ENCODE data around the gene NTM. TPM values are rescaled to one million over a fixed set of nuclear protein-coding genes. Genes with fewer than 3 reads are reported as not detected.

NTM gene
- total RNA-seq, 1 experiment from 2014 or later: 8.6 TPM

- Histone ChIP-seq H3K9me3 (ENCODE audit: low read depth, low read length, poor library complexity, severe bottlenecking) (peaks cover 11% of the 10 kb centered on the region), H3K36me3 (ENCODE audit: insufficient read depth, low read length, poor library complexity, severe bottlenecking) (no peaks in the 10 kb centered on the region), H3K4me3 (ENCODE audit: low read depth, low read length, poor library complexity, severe bottlenecking) (no peak overlapping the region), H3K27me3 (replicated peaks; ENCODE audit: insufficient read depth, low read depth, low read length, poor library complexity) (peaks cover 55% of the 10 kb centered on the region), H3K27ac (ENCODE audit: low read depth, low read length, poor library complexity, severe bottlenecking) (no peak overlapping the region), H3K4me1 (ENCODE audit: insufficient read depth, low read length, poor library complexity, severe bottlenecking) (no peaks in the 10 kb centered on the region)
- no TSS peak for BruUV-seq (replicated peaks)
- intact Hi-C loops (cut with micrococcal nuclease; ENCODE audit: unreplicated experiment): no loop called here
- no peak for DNase-seq (ENCODE audit: low spot score)
- POLR2A ChIA-PET (ENCODE audit: low non-redundant PET): no interaction called here
- TF ChIP-seq EZH2 (IDR thresholded peaks at IDR 0.05; ENCODE audit: borderline replicate concordance, low read depth, low read length, poor library complexity, severe bottlenecking) (no peak), CTCF (conservative IDR thresholded peaks at IDR 0.05; ENCODE audit: low read depth, low read length) (no peak)
- CTCF ChIA-PET: no interaction called here
Measured at GRCh38 chr11:131832079-131832478, 461.7 kb downstream of the NTM start.

GRCh38 chr11:131833366-131833765, 463.0 kb downstream of the NTM start:
- TF ChIP-seq CTCF (conservative IDR thresholded peaks at IDR 0.05; ENCODE audit: low read depth, low read length): no peak
- no peak for TF ChIP-seq EZH2 (IDR thresholded peaks at IDR 0.05; ENCODE audit: borderline replicate concordance, low read depth, low read length, poor library complexity, severe bottlenecking)
- Histone ChIP-seq H3K4me1 (ENCODE audit: insufficient read depth, low read length, poor library complexity, severe bottlenecking) (no peaks in the 10 kb centered on the region), H3K27me3 (replicated peaks; ENCODE audit: insufficient read depth, low read depth, low read length, poor library complexity) (peaks cover 49% of the 10 kb centered on the region), H3K36me3 (ENCODE audit: insufficient read depth, low read length, poor library complexity, severe bottlenecking) (no peaks in the 10 kb centered on the region), H3K4me3 (ENCODE audit: low read depth, low read length, poor library complexity, severe bottlenecking) (no peak overlapping the region), H3K27ac (ENCODE audit: low read depth, low read length, poor library complexity, severe bottlenecking) (no peak overlapping the region), H3K9me3 (ENCODE audit: low read depth, low read length, poor library complexity, severe bottlenecking) (peaks cover 11% of the 10 kb centered on the region)
- BruUV-seq (replicated peaks): no TSS peak
- POLR2A ChIA-PET (ENCODE audit: low non-redundant PET): no interaction called here
- DNase-seq (ENCODE audit: low spot score): no peak
- intact Hi-C loops (cut with micrococcal nuclease; ENCODE audit: unreplicated experiment): no loop called here
- CTCF ChIA-PET: no interaction called here

GRCh38 chr11:131837562-131837961, 467.1 kb downstream of the NTM start:
- POLR2A ChIA-PET (ENCODE audit: low non-redundant PET): no interaction called here
- no TSS peak for BruUV-seq (replicated peaks)
- no peak for DNase-seq (ENCODE audit: low spot score)

More at GRCh38 chr11:131837562-131837961, 467.1 kb downstream of the NTM start:
- peaks cover 33% of the 10 kb centered on the region for H3K27me3 ChIP-seq (replicated peaks; ENCODE audit: insufficient read depth, low read depth, low read length, poor library complexity)
- CTCF ChIA-PET: no interaction called here
- no peak overlapping the region for H3K27ac ChIP-seq (ENCODE audit: low read depth, low read length, poor library complexity, severe bottlenecking)
- TF ChIP-seq CTCF (conservative IDR thresholded peaks at IDR 0.05; ENCODE audit: low read depth, low read length): no peak
- TF ChIP-seq EZH2 (IDR thresholded peaks at IDR 0.05; ENCODE audit: borderline replicate concordance, low read depth, low read length, poor library complexity, severe bottlenecking): no peak
- no peak overlapping the region for H3K4me3 ChIP-seq (ENCODE audit: low read depth, low read length, poor library complexity, severe bottlenecking)
- H3K36me3 ChIP-seq (ENCODE audit: insufficient read depth, low read length, poor library complexity, severe bottlenecking): no peaks in the 10 kb centered on the region
- H3K4me1 ChIP-seq (ENCODE audit: insufficient read depth, low read length, poor library complexity, severe bottlenecking): no peaks in the 10 kb centered on the region
- intact Hi-C loops (cut with micrococcal nuclease; ENCODE audit: unreplicated experiment): no loop called here
- no peaks in the 10 kb centered on the region for H3K9me3 ChIP-seq (ENCODE audit: low read depth, low read length, poor library complexity, severe bottlenecking)
